NCI-H1092 treated with DMSO at 0.1 percent for 48 hours (cell line): Measurements from ENCODE around the gene CENPM.
"Not testable (repeated sequence)": the region's sequence is repeated elsewhere in the genome, so short reads cannot be mapped to it uniquely, and the experiment has no call there.

Experiments used
- DNase-seq: peaks from one replicate; lab custom pipeline; 2025; lab: John Stamatoyannopoulos, UW

Gene CENPM

GRCh38 chr22:41966225-41966606, 19.3 kb upstream of the CENPM start:
- no peak for DNase-seq

GRCh38 chr22:41964112-41964491, 17.1 kb upstream of the CENPM start:
- DNase-seq = no peak

GRCh38 chr22:41963453-41964111, 16.6 kb upstream of the CENPM start:
- no peak for DNase-seq

- no peak for DNase-seq
Observed at GRCh38 chr22:41957941-41958556, 11.1 kb upstream of the CENPM start.

- no peak for DNase-seq
Observed at GRCh38 chr22:41952713-41953112, 5.8 kb upstream of the CENPM start.

GRCh38 chr22:41951898-41952474, 5.0 kb upstream of the CENPM start, which contains the start of gene SMIM45:
Gene SMIM45 (plus strand): TSS chr22:41952150.
- DNase-seq = peak; percentile 86

GRCh38 chr22:41949297-41949965, 2.5 kb upstream of the CENPM start:
- no peak for DNase-seq

GRCh38 chr22:41948928-41949296, 2.0 kb upstream of the CENPM start:
- DNase-seq = not testable (repeated sequence)

- no peak for DNase-seq
Observed at GRCh38 chr22:41948142-41948541, 1.2 kb upstream of the CENPM start.

GRCh38 chr22:41947424-41948080, 600 bp upstream of the CENPM start:
- no peak for DNase-seq

- no peak for DNase-seq
Observed at GRCh38 chr22:41943661-41944209, 3.2 kb downstream of the CENPM start.

- peak; percentile 71 for DNase-seq
Observed at GRCh38 chr22:41940832-41941765, 5.9 kb downstream of the CENPM start.

GRCh38 chr22:41939981-41940831, 6.7 kb downstream of the CENPM start:
- DNase-seq = peak; percentile 30

- no peak for DNase-seq
Observed at GRCh38 chr22:41936894-41937169, 10.1 kb downstream of the CENPM start.

- DNase-seq = no peak
Observed at GRCh38 chr22:41935509-41935908, 11.4 kb downstream of the CENPM start.

- DNase-seq = peak; percentile 56
Observed at GRCh38 chr22:41935015-41935351, 12.0 kb downstream of the CENPM start.

- no peak for DNase-seq
Observed at GRCh38 chr22:41934284-41935014, 12.5 kb downstream of the CENPM start.

- no peak for DNase-seq
Observed at GRCh38 chr22:41933411-41934177, 13.4 kb downstream of the CENPM start.

- no peak for DNase-seq
Observed at GRCh38 chr22:41932353-41932752, 14.6 kb downstream of the CENPM start.
